Peyer's patch (tissue), 4 donors: ENCODE results near the gene KCNMA1.

Source experiments
- CTCF ChIP-seq, 6 experiments: fragments of 450-650 bp in 4 of 6; fragments of 200-600 bp in 2 of 6; sonication (generic) in 1 of 6; IDR thresholded peaks; one replicate each; pipeline ENCODE4 v1.5.1; 2017 to 2019; ENCODE audit warnings: antibody characterized with exemption in 6 of 6, mild to moderate bottlenecking in 3 of 6, moderate library complexity in 1 of 6
- POLR2A ChIP-seq, 2 donors: fragments of 450-650 bp; IDR thresholded peaks; one replicate each; pipeline ENCODE4 v1.5.1; 2017; ENCODE audit warnings: antibody characterized with exemption in 2 of 2, mild to moderate bottlenecking in 2 of 2, moderate library complexity in 2 of 2

- TF ChIP-seq CTCF (IDR thresholded peaks at IDR 0.05) = peak in 5 of 6 experiments; percentile 44 to 63 (median 61)
- TF ChIP-seq POLR2A (IDR thresholded peaks at IDR 0.05) = no peak
Observed at GRCh38 chr10:77004917-77005564, 632.6 kb downstream of the KCNMA1 start.
